GM23248 (cell line): ENCODE measurements around the gene ENPP6. TPM values are rescaled to one million over a fixed set of nuclear protein-coding genes. Genes with fewer than 3 reads are reported as not detected.

Experiments used
- DNase-seq: peaks from one replicate; pipeline ENCODE4 v3.0.0-alpha.2; 2015
- H2AFZ ChIP-seq: fragments of 200-600 bp; sonication (generic); 2 replicates; pipeline ENCODE4 v1.6.1; 2016; ENCODE audit warnings: antibody characterized with exemption
- H3F3A ChIP-seq: fragments of 200-600 bp; sonication (generic); 2 replicates; pipeline ENCODE4 v1.6.1; 2016; ENCODE audit warnings: mild to moderate bottlenecking, antibody characterized with exemption, mixed run types; ENCODE audit not compliant: insufficient read depth
- H3K27ac ChIP-seq: fragments of 200-600 bp; sonication (generic); 2 replicates; pipeline ENCODE4 v1.5.1; 2016; ENCODE audit warnings: mild to moderate bottlenecking
- H3K27me3 ChIP-seq: fragments of 200-600 bp; sonication (generic); replicated peaks from 2 replicates; pipeline ENCODE4 v1.6.1; 2016; ENCODE audit warnings: mild to moderate bottlenecking; ENCODE audit not compliant: insufficient read depth
- H3K36me3 ChIP-seq: fragments of 200-600 bp; sonication (generic); 2 replicates; pipeline ENCODE4 v1.6.1; 2016; ENCODE audit warnings: low read depth, mild to moderate bottlenecking
- H3K4me1 ChIP-seq: fragments of 200-600 bp; sonication (generic); 2 replicates; pipeline ENCODE4 v1.6.1; 2016; ENCODE audit warnings: mild to moderate bottlenecking; ENCODE audit not compliant: insufficient read depth
- H3K4me2 ChIP-seq: fragments of 200-600 bp; sonication (generic); one replicate; pipeline ENCODE4 v1.6.1; 2016; ENCODE audit warnings: mild to moderate bottlenecking; ENCODE audit not compliant: unreplicated experiment
- H3K4me3 ChIP-seq: fragments of 200-600 bp; sonication (generic); 2 replicates; pipeline ENCODE4 v1.5.1; 2016; ENCODE audit warnings: mild to moderate bottlenecking
- H3K79me2 ChIP-seq: fragments of 200-600 bp; sonication (generic); 2 replicates; pipeline ENCODE4 v1.6.1; 2016; ENCODE audit warnings: mild to moderate bottlenecking; ENCODE audit not compliant: insufficient read depth
- H3K9ac ChIP-seq: fragments of 200-600 bp; sonication (generic); 2 replicates; pipeline ENCODE4 v1.6.1; 2016; ENCODE audit warnings: mild to moderate bottlenecking
- H3K9me2 ChIP-seq: fragments of 200-600 bp; sonication (generic); 2 replicates; pipeline ENCODE4 v1.6.1; 2016; ENCODE audit warnings: mixed run types, mild to moderate bottlenecking, moderate library complexity; ENCODE audit not compliant: insufficient read depth
- H3K9me3 ChIP-seq: fragments of 200-600 bp; sonication (generic); one replicate; pipeline ENCODE4 v1.6.1; 2017; ENCODE audit warnings: low read depth
- H4K20me1 ChIP-seq: fragments of 200-600 bp; sonication (generic); 2 replicates; pipeline ENCODE4 v1.6.0; 2016; ENCODE audit not compliant: insufficient read depth
- EZH2 ChIP-seq: fragments of 200-600 bp; sonication (generic); IDR thresholded peaks from 2 replicates; pipeline ENCODE4 v1.6.1; 2018; ENCODE audit warnings: antibody characterized with exemption, mild to moderate bottlenecking; ENCODE audit not compliant: insufficient read depth, poor library complexity, severe bottlenecking
- EZH2phosphoT487 ChIP-seq: fragments of 200-600 bp; sonication (generic); IDR thresholded peaks from 2 replicates; pipeline ENCODE4 v1.6.1; 2018; ENCODE audit warnings: antibody characterized with exemption, moderate library complexity, mild to moderate bottlenecking, low read depth; ENCODE audit not compliant: insufficient read depth
- WGBS, 2 experiments: methylation state at CpG; one replicate each; pipeline ENCODE4 v1.1.6; 2015 to 2017; ENCODE audit warnings: low lambda C conversion rate in 2 of 2, low coverage in 1 of 2; ENCODE audit errors: missing lambda C conversion rate in 2 of 2; 5-methylcytosine and 5-hydroxymethylcytosine counted together
- in situ Hi-C: fragments of 300-500 bp; cut with MboI; formaldehyde crosslinking; loops from 2 replicates; pipeline ENCODE4 v1.15.0; 2020
- polyA plus RNA-seq: library from polyadenylated mRNA; unstranded; fragments of >200 nt; fragmentation: Nextera tagmentation; extraction: Ambion mirVana; gene quantifications from 2 replicates; pipeline ENCODE4 v1.2.1, GENCODE V29; 2016
- total RNA-seq: library from RNA; depleted of rRNA; stranded (reverse); fragments of >200 nt; shearing (Covaris generic); gene quantifications from 2 replicates; pipeline ENCODE4 v1.2.3, GENCODE V29; 2014

Gene ENPP6
- total and polyA plus RNA-seq, 2 experiments from 2014 or later: not detected

GRCh38 chr4:184064877-184065276, 152.8 kb downstream of the ENPP6 start:
- no peak overlapping the region for H3K4me2 ChIP-seq
- H3K9me3 ChIP-seq: no peaks in the 10 kb centered on the region
- in situ Hi-C loops: no loop called here
- no peak for DNase-seq
- H3F3A ChIP-seq: no peaks in the 10 kb centered on the region
- no peaks in the 10 kb centered on the region for H3K4me1 ChIP-seq
- H3K9ac ChIP-seq: no peak overlapping the region
- no peak overlapping the region for H3K4me3 ChIP-seq
- no peak for TF ChIP-seq EZH2phosphoT487
- no peak for TF ChIP-seq EZH2
- no peaks in the 10 kb centered on the region for H3K9me2 ChIP-seq
- H3K27me3 ChIP-seq: no peaks in the 10 kb centered on the region
- H3K79me2 ChIP-seq: no peaks in the 10 kb centered on the region
- 9 to 19% methylated on average over 5 of the region's 5 CpGs for WGBS, 2 experiments
- H4K20me1 ChIP-seq: no peaks in the 10 kb centered on the region
- H3K27ac ChIP-seq: no peak overlapping the region
- H3K36me3 ChIP-seq: no peaks in the 10 kb centered on the region
- H2AFZ ChIP-seq: no peak overlapping the region

DNA sequence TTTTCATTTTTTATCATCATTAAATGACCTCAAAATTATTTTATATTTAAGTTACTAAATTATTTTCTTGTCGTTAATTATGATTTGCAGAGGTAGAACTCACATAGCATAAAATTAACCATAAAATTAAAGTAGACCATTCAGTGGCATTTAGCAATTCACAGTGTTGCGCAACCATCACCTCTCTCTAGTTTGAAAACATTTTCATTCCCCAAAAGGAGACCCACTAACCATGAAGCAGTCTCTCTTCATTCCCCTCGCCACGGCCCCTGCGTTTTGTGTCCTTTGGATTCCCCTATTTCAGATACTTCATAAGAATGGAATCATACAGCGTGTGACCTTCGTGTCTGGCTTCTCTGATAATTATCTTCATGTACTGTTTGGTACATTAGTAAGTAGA, 154.9 kb downstream of the ENPP6 start:
- Histone ChIP-seq H3K36me3 (no peaks in the 10 kb centered on the region), H3K4me3 (no peak overlapping the region), H3K79me2 (no peaks in the 10 kb centered on the region), H4K20me1 (no peaks in the 10 kb centered on the region), H3K9ac (no peak overlapping the region), H2AFZ (no peak overlapping the region), H3K27me3 (no peaks in the 10 kb centered on the region), H3K4me2 (no peak overlapping the region), H3K9me2 (no peaks in the 10 kb centered on the region), H3K9me3 (no peaks in the 10 kb centered on the region), H3F3A (no peaks in the 10 kb centered on the region), H3K27ac (no peak overlapping the region), H3K4me1 (no peaks in the 10 kb centered on the region)
- 48 to 56% methylated on average over 7 of the region's 7 CpGs for WGBS, 2 experiments
- in situ Hi-C loops: no loop called here
- no peak for TF ChIP-seq EZH2phosphoT487
- no peak for TF ChIP-seq EZH2
- DNase-seq: no peak

DNA sequence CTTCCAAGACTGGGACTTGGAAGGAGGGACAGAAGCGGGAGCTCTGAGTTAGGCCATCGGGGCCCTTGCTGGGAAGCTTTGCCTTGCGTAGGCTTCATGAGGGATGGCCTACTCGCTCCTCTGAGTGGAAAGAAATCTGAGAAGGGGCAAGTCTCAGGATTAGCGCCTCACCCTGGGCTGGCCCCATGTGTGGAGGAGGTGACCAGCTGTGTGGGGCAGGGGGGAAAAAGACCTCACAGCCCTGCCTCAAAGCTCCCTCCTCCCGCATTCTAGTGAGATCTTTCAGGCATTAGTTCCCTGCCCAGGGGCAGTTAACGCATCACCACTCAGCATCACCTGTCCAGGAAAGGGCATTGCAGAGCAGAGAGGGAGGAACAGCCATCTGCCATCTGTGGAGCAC, 156.1 kb downstream of the ENPP6 start:
- in situ Hi-C loops: no loop called here
- TF ChIP-seq EZH2 (no peak), EZH2phosphoT487 (no peak)
- no peaks in the 10 kb centered on the region for H3K9me2 ChIP-seq
- no peaks in the 10 kb centered on the region for H4K20me1 ChIP-seq
- H3K79me2 ChIP-seq: no peaks in the 10 kb centered on the region
- no peak for DNase-seq
- no peaks in the 10 kb centered on the region for H3K4me1 ChIP-seq
- H3K9me3 ChIP-seq: no peaks in the 10 kb centered on the region
- H3K36me3 ChIP-seq: no peaks in the 10 kb centered on the region
- WGBS, 2 experiments: 36 to 41% methylated on average over 6 to 7 of the region's 7 CpGs
- H3K4me3 ChIP-seq: no peak overlapping the region
- H3K27ac ChIP-seq: no peak overlapping the region
- no peak overlapping the region for H3K9ac ChIP-seq
- no peak overlapping the region for H2AFZ ChIP-seq
- H3F3A ChIP-seq: no peaks in the 10 kb centered on the region
- H3K27me3 ChIP-seq: no peaks in the 10 kb centered on the region
- no peak overlapping the region for H3K4me2 ChIP-seq

DNA sequence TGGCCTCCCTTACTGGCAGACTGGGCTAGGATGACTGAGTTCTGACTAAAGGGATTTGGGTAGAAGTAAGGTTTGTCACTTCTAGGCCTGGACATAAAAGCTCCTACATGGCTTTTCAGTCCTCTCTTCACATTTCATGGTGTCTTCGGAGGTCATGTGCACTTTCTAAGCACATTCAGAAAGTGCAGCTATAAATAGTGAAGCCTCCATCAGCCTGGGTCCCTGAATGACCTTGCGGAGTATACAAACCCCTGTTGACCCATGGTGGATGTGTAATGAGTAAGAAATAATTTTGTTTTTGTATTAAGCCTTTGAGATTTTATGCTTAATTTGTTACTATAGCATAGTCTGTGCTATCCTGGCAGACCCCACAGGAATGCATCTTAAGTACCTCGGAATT, 158.6 kb downstream of the ENPP6 start:
- no peak for TF ChIP-seq EZH2phosphoT487
- no peak for TF ChIP-seq EZH2
- no peaks in the 10 kb centered on the region for H3K9me2 ChIP-seq
- H3K4me1 ChIP-seq: no peaks in the 10 kb centered on the region
- no peaks in the 10 kb centered on the region for H4K20me1 ChIP-seq
- no peak overlapping the region for H3K4me3 ChIP-seq
- no peaks in the 10 kb centered on the region for H3K9me3 ChIP-seq
- no peak overlapping the region for H3K27ac ChIP-seq
- 32 to 38% methylated on average over 3 of the region's 3 CpGs for WGBS, 2 experiments
- no peak overlapping the region for H2AFZ ChIP-seq
- no peaks in the 10 kb centered on the region for H3K27me3 ChIP-seq
- no peak overlapping the region for H3K9ac ChIP-seq
- no peaks in the 10 kb centered on the region for H3K79me2 ChIP-seq
- no peaks in the 10 kb centered on the region for H3F3A ChIP-seq
- H3K36me3 ChIP-seq: no peaks in the 10 kb centered on the region
- H3K4me2 ChIP-seq: no peak overlapping the region
- DNase-seq: no peak
- in situ Hi-C loops: no loop called here

GRCh38 chr4:184058026-184058425, 159.6 kb downstream of the ENPP6 start:
- Histone ChIP-seq H3K27ac (no peak overlapping the region), H3K4me2 (no peak overlapping the region), H3F3A (no peaks in the 10 kb centered on the region), H3K9ac (no peak overlapping the region), H3K9me2 (no peaks in the 10 kb centered on the region), H3K36me3 (no peaks in the 10 kb centered on the region), H3K79me2 (no peaks in the 10 kb centered on the region), H3K4me1 (no peaks in the 10 kb centered on the region), H3K27me3 (no peaks in the 10 kb centered on the region), H3K4me3 (no peak overlapping the region), H3K9me3 (no peaks in the 10 kb centered on the region), H4K20me1 (no peaks in the 10 kb centered on the region), H2AFZ (no peak overlapping the region)
- no peak for DNase-seq
- TF ChIP-seq EZH2phosphoT487 (no peak), EZH2 (no peak)
- WGBS, 2 experiments: 40 to 54% methylated on average over 6 of the region's 6 CpGs
- in situ Hi-C loops: no loop called here
